GM10266 (cell line): ENCODE results near the gene LPO.

ENCODE experiments used
- DNase-seq: peaks from one replicate; pipeline ENCODE4 v3.0.0; 2012; ENCODE audit errors: extremely low spot score
- CTCF ChIP-seq: IDR thresholded peaks from 2 replicates; pipeline ENCODE4 v1.5.1; 2012; ENCODE audit warnings: mild to moderate bottlenecking, low read depth; ENCODE audit not compliant: control insufficient read depth, insufficient read depth; ENCODE audit errors: missing control alignments

LPO gene

GRCh38 chr17:58283674-58284612, 45.6 kb downstream of the LPO start:
- peak; percentile 5 for DNase-seq
- TF ChIP-seq CTCF, result no peak

- peak; percentile 6 for DNase-seq
- no peak for TF ChIP-seq CTCF
These were observed 46.4 kb downstream of the LPO start for GRCh38 chr17:58284613-58285421.

- TF ChIP-seq CTCF, result no peak
- no peak for DNase-seq
These were observed 47.0 kb downstream of the LPO start for GRCh38 chr17:58285422-58285810.

- no peak for DNase-seq
These were observed 51.5 kb downstream of the LPO start for GRCh38 chr17:58289869-58290268.

GRCh38 chr17:58291246-58291645, 52.9 kb downstream of the LPO start:
- TF ChIP-seq CTCF, result no peak
- DNase-seq, result no peak

More at GRCh38 chr17:58289869-58290268, 51.5 kb downstream of the LPO start:
- no peak for TF ChIP-seq CTCF

GRCh38 chr17:58294034-58294433, 55.6 kb downstream of the LPO start:
- no peak for TF ChIP-seq CTCF
- no peak for DNase-seq
